Heart right ventricle (tissue), 16 donors: ENCODE data around the gene PATJ. TPM values are rescaled to one million over a fixed set of nuclear protein-coding genes. Genes with fewer than 3 reads are reported as not detected.
"Not testable (repeated sequence)": the region's sequence is repeated elsewhere in the genome, so short reads cannot be mapped to it uniquely, and the experiment has no call there.

Experiments
- ATAC-seq, 8 donors: fragments of 200-7000 bp; cut with Tn5 transposase; one replicate each; pipeline ENCODE4 v1.9.1; 2020; ENCODE audit warnings: mild to moderate bottlenecking in 8 of 8, moderate library complexity in 8 of 8, moderate number of reproducible peaks in 1 of 8
- DNase-seq, 2 donors: peaks; one replicate each; pipeline ENCODE4 v3.0.0-alpha.2; 2020
- H3K27ac ChIP-seq, 10 donors: fragments of 200-600 bp; sonication (generic) in 2 of 10; one replicate each; pipeline versions ENCODE4 v1.5.0 to v1.8.0; 2020 to 2022; ENCODE audit warnings: mild to moderate bottlenecking in 3 of 10
- H3K27me3 ChIP-seq, 7 donors: fragments of 200-600 bp; one replicate each; pipeline ENCODE4 v1.8.0; 2021 to 2022; ENCODE audit warnings: mild to moderate bottlenecking in 2 of 7
- H3K36me3 ChIP-seq, 9 donors: fragments of 200-600 bp; sonication (generic) in 1 of 9; one replicate each; pipeline versions ENCODE4 v1.5.0 to v1.8.0; 2020 to 2022; ENCODE audit warnings: mild to moderate bottlenecking in 2 of 9
- H3K4me1 ChIP-seq, 9 donors: fragments of 200-600 bp; sonication (generic) in 1 of 9; one replicate each; pipeline versions ENCODE4 v1.5.0 to v1.8.0; 2020 to 2022; ENCODE audit warnings: mild to moderate bottlenecking in 4 of 9
- H3K4me3 ChIP-seq, 10 donors: fragments of 200-600 bp; sonication (generic) in 2 of 10; one replicate each; pipeline versions ENCODE4 v1.5.0 to v1.8.0; 2020 to 2022; ENCODE audit warnings: mild to moderate bottlenecking in 7 of 10, moderate library complexity in 2 of 10
- H3K9me3 ChIP-seq, 11 donors: fragments of 200-600 bp in 10 of 11; sonication (generic) in 2 of 11; one replicate each; pipeline versions ENCODE4 v1.5.0 to v1.8.0; 2013 to 2022; ENCODE audit warnings: mild to moderate bottlenecking in 2 of 11, control low read depth in 1 of 11, moderate library complexity in 1 of 11
- CTCF ChIP-seq, 9 donors: fragments of 200-600 bp; sonication (generic) in 2 of 9; IDR thresholded peaks; one replicate each; pipeline versions ENCODE4 v1.5.0 to v1.8.0; 2021 to 2022; ENCODE audit warnings: antibody characterized with exemption in 9 of 9, mild to moderate bottlenecking in 5 of 9, moderate library complexity in 1 of 9
- WGBS, 2 donors: extraction: QIAGEN DNeasy Blood & Tissue Kit; methylation state at CpG; one replicate each; pipeline ENCODE4 v1.1.7; 2013; ENCODE audit warnings: inconsistent platforms in 1 of 2; 5-methylcytosine and 5-hydroxymethylcytosine counted together
- intact Hi-C, 10 donors: fragments of 100-400 bp; cut with DNase I; formaldehyde crosslinking; loops; one replicate each; pipeline versions ENCODE4 v1.11.1 to v1.14.2; 2022
- polyA plus RNA-seq, 2 donors: library from polyadenylated mRNA; stranded (reverse); fragments of 200-250 nt; gene quantifications; one replicate each; pipeline ENCODE4 v1.2.3, GENCODE V29; 2013
- total RNA-seq, 10 donors: library from RNA; stranded (reverse); fragmentation: NEBNext Ultra II Directional in 3 of 10; extraction: Animal tissue kit (Norgen Biotek cat#: 25700) in 3 of 10; gene quantifications; one replicate each; pipeline versions ENCODE4 v1.2.1 to v1.2.4, GENCODE V29; 2021 to 2023
- donor health status: Arrhythmogenic right ventricular cardiomyopathy.
- donor health status: ischemic (EF 13 %, LVEDD 7.1; RV severe dilation, severe dysfunction).
- donor health status: healthy with polysubstance abuse.
- donor health status: DM: no; HTN: yes; CAD: no.
- donor health status: DM: no; HTN: no; CAD: no.
- donor health status: ischemic (EF 25% LVEDD 6.9; RV normal size, moderate dysfunction).
- donor health status: ischemic (EF 25% LVEDD 5.7; RV mildly dilated, moderate dysfunction).
- donor health status: healthy.
- donor health status: DM: yes; HTN: yes; CAD: no.
- donor health status: Ischemic cardiomyopathy.
- donor health status: ischemic (EF 35%, LVEDD 5.7; RV mildly dilated, moderate dysfunction).
- donor health status: nonischemic (EF 11% LVEDD 7.7; RV severe dilation, severe dysfunction).
- donor health status: DM: yes; HTN: yes; CAD: no.
- donor health status: PGD.
- donor health status: ischemic (EF 29% LVEDD 5.4; RV normal size, mild dysfunction).
- donor health status: nonischemic (EF 23%, LVEDD 6.1; RV moderate dilation, normal function).

PATJ gene
- total and polyA plus RNA-seq, 12 donors = 3.7 to 213 (median 119) TPM

GRCh38 chr1:61724506-61724812, 17.8 kb upstream of the PATJ start:
- Histone ChIP-seq H3K27me3 (no peaks in the 10 kb centered on the region), H3K4me1 (peaks cover 5 to 30% (median 20%) of the 10 kb centered on the region in 9 donors), H3K9me3 (no peaks in the 10 kb centered on the region), H3K27ac (peak overlapping the region; percentile 77 to 98 (median 91)), H3K36me3 (peaks cover 0 to 29% (median 0%) of the 10 kb centered on the region in 9 donors), H3K4me3 (peak overlapping the region; percentile 75 to 97 (median 80))
- intact Hi-C loops = loop anchor here in 3 of 10 donors (2.0 to 10.0 kb wide), 4 partner anchors 18 to 750 kb away; partner anchors contain the start of gene PATJ (in 1 of the 3)
- no peak for TF ChIP-seq CTCF (IDR thresholded peaks at IDR 0.05)
- ATAC-seq = peak in 1 of 8 donors; percentile 5
- DNase-seq = no peak
- 4% methylated on average over 3 of the region's 3 CpGs for WGBS, 2 donors

- no peak for TF ChIP-seq CTCF (IDR thresholded peaks at IDR 0.05)
- Histone ChIP-seq H3K36me3 (peaks cover 0 to 23% (median 0%) of the 10 kb centered on the region in 9 donors), H3K4me3 (peak within 1 kb of the TSS; percentile 75 to 97 (median 80)), H3K4me1 (peaks cover 5 to 30% (median 20%) of the 10 kb centered on the region in 9 donors), H3K27ac (peak within 1 kb of the TSS; percentile 77 to 98 (median 91)), H3K27me3 (no peaks in the 10 kb centered on the region), H3K9me3 (no peaks in the 10 kb centered on the region)
- intact Hi-C loops = loop anchor here in 3 of 10 donors (2.0 to 10.0 kb wide), 4 partner anchors 18 to 750 kb away; partner anchors contain the start of gene PATJ (in 1 of the 3)
- 0 to 1% methylated on average over 43 to 45 of the region's 45 CpGs for WGBS, 2 donors
- DNase-seq = peak; percentile 89
- peak; percentile 98 to 100 (median 99) for ATAC-seq
Measured at GRCh38 chr1:61724813-61725694, 17.2 kb upstream of the PATJ start, which contains the start of gene TM2D1. TSS of gene TM2D1 (minus strand) at chr1:61725141. CDS start at chr1:61725120, 21 bp downstream.

GRCh38 chr1:61727544-61727943, 14.7 kb upstream of the PATJ start:
- TF ChIP-seq CTCF (IDR thresholded peaks at IDR 0.05) = no peak
- ATAC-seq = no peak
- Histone ChIP-seq H3K27ac (no peak overlapping the region), H3K27me3 (no peaks in the 10 kb centered on the region), H3K4me1 (peaks cover 5 to 24% (median 20%) of the 10 kb centered on the region in 9 donors), H3K4me3 (no peak overlapping the region), H3K9me3 (no peaks in the 10 kb centered on the region), H3K36me3 (peaks cover 0 to 3% (median 0%) of the 10 kb centered on the region in 9 donors)
- WGBS, 2 donors = 73 to 85% methylated on average over 3 of the region's 3 CpGs
- DNase-seq = no peak
- intact Hi-C loops = loop anchor here in 4 of 10 donors (2.0 to 10.0 kb wide), 4 partner anchors 15 to 753 kb away; partner anchors contain the start of gene PATJ (in 1 of the 4)

- ATAC-seq, H3K4me3 ChIP-seq, H3K27ac ChIP-seq, H3K9me3 ChIP-seq, H3K36me3 ChIP-seq, H3K4me1 ChIP-seq, DNase-seq, intact Hi-C loops, H3K27me3 ChIP-seq: not testable (repeated sequence)
- 0% methylated on average over 1 of the region's 1 CpG for WGBS, 2 donors
Measured at GRCh38 chr1:61730679-61731078, 11.6 kb upstream of the PATJ start.
